Astrocyte (in vitro differentiated cells and primary cell): ENCODE results near the gene PGF. TPM values are rescaled to one million over a fixed set of nuclear protein-coding genes. Genes with fewer than 3 reads are reported as not detected.

Experiments
- DNase-seq: peaks from one replicate; pipeline ENCODE4 v3.0.0-alpha.2; 2010; ENCODE audit warnings: low read depth
- FAIRE-seq: peaks from 2 replicates; lab custom pipeline; 2011; peaks lifted over from hg19 to GRCh38; lab: Jason Lieb, UNC
- H2AFZ ChIP-seq: 2 replicates; pipeline ENCODE4 v1.6.0; 2012; ENCODE audit warnings: low read depth, low read length, inconsistent platforms
- H3K27ac ChIP-seq: 2 replicates; pipeline ENCODE4 v1.5.1; 2011; ENCODE audit warnings: low read depth, low read length, inconsistent platforms
- H3K27me3 ChIP-seq: 2 replicates; pipeline ENCODE4 v1.6.0; 2011; ENCODE audit warnings: low read length, inconsistent platforms; ENCODE audit not compliant: insufficient read depth
- H3K36me3 ChIP-seq: 2 replicates; pipeline ENCODE4 v1.5.1; 2011; ENCODE audit warnings: low read length, inconsistent platforms; ENCODE audit not compliant: insufficient read depth
- H3K4me1 ChIP-seq: 2 replicates; pipeline ENCODE4 v1.5.1; 2011; ENCODE audit warnings: low read length, inconsistent platforms; ENCODE audit not compliant: insufficient read depth
- H3K4me2 ChIP-seq: 2 replicates; pipeline ENCODE4 v1.6.0; 2012; ENCODE audit warnings: low read length, inconsistent platforms
- H3K4me3 ChIP-seq: 2 replicates; pipeline ENCODE4 v1.5.1; 2011; ENCODE audit warnings: low read depth, mild to moderate bottlenecking, low read length, inconsistent platforms; ENCODE audit not compliant: insufficient read depth
- H3K79me2 ChIP-seq: 2 replicates; pipeline ENCODE4 v1.6.0; 2012; ENCODE audit warnings: mild to moderate bottlenecking, low read length, inconsistent platforms; ENCODE audit not compliant: insufficient read depth
- H3K9ac ChIP-seq: 2 replicates; pipeline ENCODE4 v1.6.0; 2012; ENCODE audit warnings: mild to moderate bottlenecking, low read length, inconsistent platforms
- H3K9me3 ChIP-seq: 2 replicates; pipeline ENCODE4 v1.5.1; 2012; ENCODE audit warnings: low read depth, mild to moderate bottlenecking, low read length, inconsistent platforms; ENCODE audit not compliant: insufficient read depth
- H4K20me1 ChIP-seq: 2 replicates; pipeline ENCODE4 v1.6.0; 2012; ENCODE audit warnings: low read length, inconsistent platforms; ENCODE audit not compliant: insufficient read depth
- H3K27ac Mint-ChIP-seq: one replicate; pipeline ENCODE4 v1.8.0; 2021; ENCODE audit warnings: mild to moderate bottlenecking, mixed read lengths; ENCODE audit not compliant: unreplicated experiment
- H3K27me3 Mint-ChIP-seq: one replicate; pipeline ENCODE4 v1.8.0; 2021; ENCODE audit warnings: low read depth, mixed read lengths; ENCODE audit not compliant: unreplicated experiment
- H3K36me3 Mint-ChIP-seq: one replicate; pipeline ENCODE4 v1.8.0; 2021; ENCODE audit warnings: low read depth, mixed read lengths; ENCODE audit not compliant: unreplicated experiment
- H3K4me1 Mint-ChIP-seq: one replicate; pipeline ENCODE4 v1.8.0; 2021; ENCODE audit warnings: low read depth, mixed read lengths; ENCODE audit not compliant: unreplicated experiment
- H3K4me3 Mint-ChIP-seq: one replicate; pipeline ENCODE4 v1.8.0; 2021; ENCODE audit warnings: mild to moderate bottlenecking, moderate library complexity, mixed read lengths; ENCODE audit not compliant: unreplicated experiment
- H3K9me3 Mint-ChIP-seq: one replicate; pipeline ENCODE4 v1.8.0; 2021; ENCODE audit warnings: mild to moderate bottlenecking, mixed read lengths; ENCODE audit not compliant: unreplicated experiment
- CTCF ChIP-seq: IDR thresholded peaks from 2 replicates; pipeline ENCODE4 v1.5.1; 2011; ENCODE audit warnings: low read depth, mild to moderate bottlenecking, inconsistent platforms, low read length, moderate library complexity; ENCODE audit not compliant: insufficient read depth
- EZH2 ChIP-seq: IDR thresholded peaks from 2 replicates; pipeline ENCODE4 v1.6.1; 2012; ENCODE audit warnings: mild to moderate bottlenecking, low read length, inconsistent platforms; ENCODE audit not compliant: insufficient read depth
- total RNA-seq: library from RNA; stranded (reverse); gene quantifications from 2 replicates; pipeline ENCODE4 v1.2.1, GENCODE V29; 2021

PGF gene
- total RNA-seq, 1 donor from 2014 or later, result 3.5 TPM

DNA sequence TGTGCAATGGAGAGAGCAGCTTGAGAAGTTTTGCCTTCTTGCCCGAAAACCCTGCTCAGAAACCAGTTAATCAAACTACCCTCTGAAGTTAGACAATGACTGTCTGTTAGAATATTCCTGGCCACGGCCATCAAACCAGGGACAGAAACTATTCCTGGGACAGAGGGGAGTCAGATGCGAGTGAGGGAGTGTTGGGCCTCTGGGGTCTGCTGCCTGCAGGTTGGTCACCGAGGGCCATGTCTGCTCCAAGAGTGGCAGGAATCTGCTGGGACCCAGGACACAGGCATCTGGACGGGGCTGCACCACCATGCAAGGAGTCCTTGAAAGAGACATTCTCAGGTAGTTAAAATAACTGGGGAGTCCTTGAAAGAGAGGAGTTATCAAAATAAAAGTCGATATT is 30.4 kb upstream of the PGF start:
- H3K36me3 Mint-ChIP-seq, result no peaks in the 10 kb centered on the region
- TF ChIP-seq EZH2 (no peak), CTCF (no peak)
- no peaks in the 10 kb centered on the region for H3K27me3 ChIP-seq

DNA sequence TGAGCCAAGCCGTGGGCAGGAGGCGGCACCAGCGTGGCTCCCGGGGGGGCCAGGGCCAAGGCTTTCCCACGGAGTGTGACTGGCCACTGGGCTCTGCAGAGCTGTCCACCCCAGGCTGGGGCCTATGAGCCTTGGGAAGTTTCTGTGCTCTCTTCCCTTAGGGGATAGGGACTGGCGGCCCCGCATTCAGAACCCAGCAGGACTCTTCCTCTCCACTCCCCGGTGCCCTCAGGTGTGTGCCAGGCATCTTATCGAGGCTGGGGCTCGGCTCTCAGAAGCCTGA is 29.6 kb upstream of the PGF start:
- H3K79me2 ChIP-seq, result no peaks in the 10 kb centered on the region
- H3K27ac ChIP-seq, result no peak overlapping the region
- Mint-ChIP-seq H3K36me3 (no peaks in the 10 kb centered on the region), H3K4me1 (peaks cover 15% of the 10 kb centered on the region), H3K27ac (no peak overlapping the region), H3K4me3 (no peak overlapping the region), H3K27me3 (no peaks in the 10 kb centered on the region), H3K9me3 (no peaks in the 10 kb centered on the region)
- no peak overlapping the region for H3K9ac ChIP-seq
- H3K27me3 ChIP-seq, result no peaks in the 10 kb centered on the region
- no peak for FAIRE-seq
- peaks cover 25% of the 10 kb centered on the region for H3K4me1 ChIP-seq
- H3K9me3 ChIP-seq, result no peaks in the 10 kb centered on the region
- H2AFZ ChIP-seq, result no peak overlapping the region
- TF ChIP-seq EZH2 (no peak), CTCF (no peak)
- H3K36me3 ChIP-seq, result no peaks in the 10 kb centered on the region
- no peaks in the 10 kb centered on the region for H4K20me1 ChIP-seq
- H3K4me2 ChIP-seq, result no peak overlapping the region
- no peak overlapping the region for H3K4me3 ChIP-seq
- DNase-seq, result no peak

More for the DNA sequence above, 30.4 kb upstream of the PGF start:
- H3K9me3 Mint-ChIP-seq, result no peaks in the 10 kb centered on the region
- H3K4me1 Mint-ChIP-seq, result peaks cover 15% of the 10 kb centered on the region
- Histone ChIP-seq H3K9ac (no peak overlapping the region), H3K36me3 (no peaks in the 10 kb centered on the region), H3K4me2 (no peak overlapping the region), H3K9me3 (no peaks in the 10 kb centered on the region), H3K4me3 (no peak overlapping the region), H2AFZ (no peak overlapping the region), H3K79me2 (no peaks in the 10 kb centered on the region), H3K27ac (no peak overlapping the region), H4K20me1 (no peaks in the 10 kb centered on the region), H3K4me1 (peaks cover 17% of the 10 kb centered on the region)
- H3K4me3 Mint-ChIP-seq, result no peak overlapping the region
- H3K27me3 Mint-ChIP-seq, result no peaks in the 10 kb centered on the region
- FAIRE-seq (no peak), DNase-seq (no peak)
- no peak overlapping the region for H3K27ac Mint-ChIP-seq

GRCh38 chr14:74984236-74985027 is 29.0 kb upstream of the PGF start:
- no peak overlapping the region for H2AFZ ChIP-seq
- no peaks in the 10 kb centered on the region for H3K9me3 ChIP-seq
- no peaks in the 10 kb centered on the region for H3K27me3 ChIP-seq
- FAIRE-seq (no peak), DNase-seq (no peak)
- Mint-ChIP-seq H3K9me3 (no peaks in the 10 kb centered on the region), H3K4me1 (peaks cover 15% of the 10 kb centered on the region), H3K27me3 (no peaks in the 10 kb centered on the region), H3K27ac (no peak overlapping the region), H3K4me3 (no peak overlapping the region), H3K36me3 (no peaks in the 10 kb centered on the region)
- no peak for TF ChIP-seq CTCF
- no peak for TF ChIP-seq EZH2
- H3K79me2 ChIP-seq, result no peaks in the 10 kb centered on the region
- no peak overlapping the region for H3K4me3 ChIP-seq
- H4K20me1 ChIP-seq, result no peaks in the 10 kb centered on the region
- H3K9ac ChIP-seq, result no peak overlapping the region
- no peaks in the 10 kb centered on the region for H3K36me3 ChIP-seq
- H3K4me1 ChIP-seq, result peaks cover 25% of the 10 kb centered on the region
- no peak overlapping the region for H3K27ac ChIP-seq
- no peak overlapping the region for H3K4me2 ChIP-seq
